ENCODE measurements around the gene RCOR2.

RCOR2 gene

DNA sequence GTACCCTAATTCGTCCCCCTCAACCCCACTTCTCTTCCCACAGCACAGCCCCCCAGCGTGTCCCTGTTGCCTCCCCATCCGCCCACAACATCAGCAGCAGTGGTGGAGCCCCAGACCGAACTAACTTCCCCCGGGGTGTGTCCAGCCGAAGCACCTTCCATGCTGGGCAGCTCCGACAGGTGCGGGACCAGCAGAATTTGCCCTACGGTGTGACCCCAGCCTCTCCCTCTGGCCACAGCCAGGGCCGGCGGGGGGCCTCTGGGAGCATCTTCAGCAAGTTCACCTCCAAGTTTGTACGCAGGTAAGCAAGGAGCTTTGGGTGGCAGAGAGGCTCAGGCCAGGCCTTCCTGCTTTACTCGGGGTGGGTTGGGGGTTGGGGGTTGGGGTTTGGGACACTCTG lies 12.2 kb downstream of the RCOR2 start:
- TF ChIP-seq CTCF (IDR thresholded peaks at IDR 0.05; ENCODE audit: low read length) (no peak), EZH2 (optimal IDR thresholded peaks at IDR 0.05; ENCODE audit: low read depth, low read length) (no peak), EZH2phosphoT487 (IDR thresholded peaks at IDR 0.05; ENCODE audit: low read length) (no peak)
- no peak for DNase-seq
- Histone ChIP-seq H3K4me1 (ENCODE audit: low read length) (no peaks in the 10 kb centered on the region), H3K9me3 (replicated peaks; ENCODE audit: insufficient read depth, low read length) (no peaks in the 10 kb centered on the region), H3K4me3 (ENCODE audit: low read length) (no peak overlapping the region), H3F3A (ENCODE audit: insufficient read depth, low read length) (no peaks in the 10 kb centered on the region), H2AFZ (ENCODE audit: low read length) (no peak overlapping the region), H3K9me2 (replicated peaks; ENCODE audit: insufficient read depth, low read length) (no peaks in the 10 kb centered on the region), H3K27me3 (replicated peaks; ENCODE audit: insufficient read depth, low read length) (no peaks in the 10 kb centered on the region), H3K79me2 (ENCODE audit: low read length) (no peaks in the 10 kb centered on the region), H3K36me3 (replicated peaks; ENCODE audit: insufficient read depth, low read length) (peaks cover 6% of the 10 kb centered on the region; the same call in 1 of the 2 replicates), H4K20me1 (ENCODE audit: insufficient read depth, low read length) (no peaks in the 10 kb centered on the region), H3K4me2 (ENCODE audit: low read depth, low read length) (no peak overlapping the region), H3K27ac (ENCODE audit: low read length) (no peak overlapping the region), H3K9ac (ENCODE audit: low read length) (no peak overlapping the region)

- no peak for DNase-seq
- Histone ChIP-seq H3K36me3 (replicated peaks; ENCODE audit: insufficient read depth, low read length) (peaks cover 7% of the 10 kb centered on the region; the same call in 1 of the 2 replicates), H3K27me3 (replicated peaks; ENCODE audit: insufficient read depth, low read length) (no peaks in the 10 kb centered on the region), H3F3A (ENCODE audit: insufficient read depth, low read length) (no peaks in the 10 kb centered on the region), H4K20me1 (ENCODE audit: insufficient read depth, low read length) (no peaks in the 10 kb centered on the region), H3K27ac (ENCODE audit: low read length) (no peak overlapping the region), H3K4me1 (ENCODE audit: low read length) (no peaks in the 10 kb centered on the region), H3K79me2 (ENCODE audit: low read length) (no peaks in the 10 kb centered on the region), H3K4me3 (ENCODE audit: low read length) (no peak overlapping the region), H2AFZ (ENCODE audit: low read length) (no peak overlapping the region), H3K9me3 (replicated peaks; ENCODE audit: insufficient read depth, low read length) (no peaks in the 10 kb centered on the region), H3K9me2 (replicated peaks; ENCODE audit: insufficient read depth, low read length) (no peaks in the 10 kb centered on the region), H3K9ac (ENCODE audit: low read length) (no peak overlapping the region), H3K4me2 (ENCODE audit: low read depth, low read length) (no peak overlapping the region)
- TF ChIP-seq EZH2 (optimal IDR thresholded peaks at IDR 0.05; ENCODE audit: low read depth, low read length): no peak
- TF ChIP-seq CTCF (IDR thresholded peaks at IDR 0.05; ENCODE audit: low read length): no peak
- no peak for TF ChIP-seq EZH2phosphoT487 (IDR thresholded peaks at IDR 0.05; ENCODE audit: low read length)
Observed at GRCh38 chr11:63903884-63904283, 13.1 kb downstream of the RCOR2 start.

DNA sequence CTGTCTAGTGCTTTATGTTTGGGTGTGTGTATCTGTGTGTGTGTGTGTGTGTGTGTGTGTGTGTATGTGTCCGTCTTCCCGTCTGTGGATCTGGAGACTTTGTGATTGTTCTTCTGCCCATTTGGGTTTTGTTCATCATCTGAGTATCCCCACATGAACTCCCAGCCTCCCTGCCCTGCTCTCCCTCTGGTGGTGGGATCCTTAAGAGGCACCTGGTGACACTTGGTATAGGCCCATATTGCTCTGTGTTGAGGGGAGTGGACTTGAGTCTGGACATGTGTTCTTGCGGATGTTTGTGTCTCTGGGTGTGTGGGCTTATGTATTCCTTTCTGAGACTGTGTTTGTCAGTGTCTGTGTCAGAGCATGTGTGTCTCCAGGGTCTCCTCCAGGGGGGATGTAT lies 15.3 kb downstream of the RCOR2 start:
- Histone ChIP-seq H3K9ac (ENCODE audit: low read length) (no peak overlapping the region), H3F3A (ENCODE audit: insufficient read depth, low read length) (no peaks in the 10 kb centered on the region), H3K4me2 (ENCODE audit: low read depth, low read length) (no peak overlapping the region), H3K9me2 (replicated peaks; ENCODE audit: insufficient read depth, low read length) (no peaks in the 10 kb centered on the region), H3K79me2 (ENCODE audit: low read length) (no peaks in the 10 kb centered on the region), H3K9me3 (replicated peaks; ENCODE audit: insufficient read depth, low read length) (no peaks in the 10 kb centered on the region), H3K4me1 (ENCODE audit: low read length) (no peaks in the 10 kb centered on the region), H3K36me3 (replicated peaks; ENCODE audit: insufficient read depth, low read length) (peaks cover 7% of the 10 kb centered on the region; the same call in 1 of the 2 replicates), H3K27me3 (replicated peaks; ENCODE audit: insufficient read depth, low read length) (no peaks in the 10 kb centered on the region), H4K20me1 (ENCODE audit: insufficient read depth, low read length) (no peaks in the 10 kb centered on the region), H3K4me3 (ENCODE audit: low read length) (no peak overlapping the region), H2AFZ (ENCODE audit: low read length) (no peak overlapping the region), H3K27ac (ENCODE audit: low read length) (no peak overlapping the region)
- peak; percentile 28 for TF ChIP-seq CTCF (IDR thresholded peaks at IDR 0.05; ENCODE audit: low read length)
- no peak for TF ChIP-seq EZH2phosphoT487 (IDR thresholded peaks at IDR 0.05; ENCODE audit: low read length)
- TF ChIP-seq EZH2 (optimal IDR thresholded peaks at IDR 0.05; ENCODE audit: low read depth, low read length): no peak
- DNase-seq: no peak
